Lung (tissue), 12 donors: ENCODE results near the gene CPNE7. TPM values are rescaled to one million over a fixed set of nuclear protein-coding genes. Genes with fewer than 3 reads are reported as not detected.

Source experiments
- ATAC-seq: fragments of 200-7000 bp; cut with Tn5 transposase; one replicate; pipeline ENCODE4 v1.9.1; 2020; ENCODE audit warnings: moderate number of reproducible peaks; ENCODE audit not compliant: insufficient read depth, low FRiP score
- DNase-seq, 3 donors: peaks; one replicate each; pipeline ENCODE4 v3.0.0-alpha.2; 2013 to 2017
- H3K27ac ChIP-seq, 2 donors: one replicate each; pipeline ENCODE4 v1.5.1; 2013; ENCODE audit warnings: mild to moderate bottlenecking in 2 of 2, moderate library complexity in 2 of 2, control low read depth in 1 of 2, inconsistent platforms in 1 of 2, low read depth in 1 of 2, low read length in 1 of 2
- H3K27me3 ChIP-seq, 3 donors: one replicate each; pipeline ENCODE4 v1.5.1; 2013; ENCODE audit warnings: low read length in 2 of 3; ENCODE audit not compliant: control insufficient read depth in 3 of 3, insufficient read depth in 3 of 3
- H3K36me3 ChIP-seq, 4 donors: one replicate each; pipeline ENCODE4 v1.5.1; 2013; ENCODE audit warnings: low read length in 4 of 4, mild to moderate bottlenecking in 1 of 4, moderate library complexity in 1 of 4; ENCODE audit not compliant: control insufficient read depth in 4 of 4, insufficient read depth in 4 of 4
- H3K4me1 ChIP-seq, 5 donors: one replicate each; pipeline ENCODE4 v1.5.1; 2013; ENCODE audit warnings: low read length in 5 of 5, mild to moderate bottlenecking in 2 of 5, moderate library complexity in 1 of 5; ENCODE audit not compliant: control insufficient read depth in 5 of 5, insufficient read depth in 5 of 5
- H3K4me3 ChIP-seq: one replicate; pipeline ENCODE4 v1.5.1; 2013; ENCODE audit warnings: mild to moderate bottlenecking, control low read depth, moderate library complexity
- H3K9ac ChIP-seq, 2 donors: one replicate each; pipeline ENCODE4 v1.5.1; 2013; ENCODE audit warnings: low read length in 2 of 2, control low read depth in 1 of 2; ENCODE audit not compliant: insufficient read depth in 1 of 2
- H3K9me3 ChIP-seq, 4 donors: one replicate each; pipeline ENCODE4 v1.5.1; 2013; ENCODE audit warnings: low read length in 3 of 4, mild to moderate bottlenecking in 1 of 4, moderate library complexity in 1 of 4; ENCODE audit not compliant: control insufficient read depth in 4 of 4, insufficient read depth in 3 of 4
- WGBS, 2 donors: extraction: QIAGEN DNeasy Blood & Tissue Kit; methylation state at CpG; one replicate each; pipeline ENCODE4 v1.1.7; 2013; 5-methylcytosine and 5-hydroxymethylcytosine counted together
- polyA plus RNA-seq, 2 donors: library from polyadenylated mRNA; stranded (reverse); fragments of 200-250 nt; gene quantifications; one replicate each; pipeline ENCODE4 v1.2.1, GENCODE V29; 2013
- total RNA-seq, 2 donors: library from RNA; depleted of rRNA in 1 of 2; stranded (reverse); fragments of >200 nt in 1 of 2; gene quantifications; one replicate each; pipeline ENCODE4 v1.2.1, GENCODE V29; 2014 to 2021
- TF ChIP-seq, protein P1 (sequence below): IDR thresholded peaks from 2 replicates; pipeline ENCODE4 v1.5.1; 2012; ENCODE audit warnings: mild to moderate bottlenecking; ENCODE audit errors: control extremely low read depth, extremely low read depth
- donor health status: control.
- donor health status: control.
- donor health status: Bipolar disorder and iron deficiency.
- donor health status: healthy.
- donor health status: DM: yes; HTN: yes; CAD: no.

The CPNE7 gene
- total and polyA plus RNA-seq, 4 donors, result 0.65 to 2.2 (median 1.2) TPM

DNA sequence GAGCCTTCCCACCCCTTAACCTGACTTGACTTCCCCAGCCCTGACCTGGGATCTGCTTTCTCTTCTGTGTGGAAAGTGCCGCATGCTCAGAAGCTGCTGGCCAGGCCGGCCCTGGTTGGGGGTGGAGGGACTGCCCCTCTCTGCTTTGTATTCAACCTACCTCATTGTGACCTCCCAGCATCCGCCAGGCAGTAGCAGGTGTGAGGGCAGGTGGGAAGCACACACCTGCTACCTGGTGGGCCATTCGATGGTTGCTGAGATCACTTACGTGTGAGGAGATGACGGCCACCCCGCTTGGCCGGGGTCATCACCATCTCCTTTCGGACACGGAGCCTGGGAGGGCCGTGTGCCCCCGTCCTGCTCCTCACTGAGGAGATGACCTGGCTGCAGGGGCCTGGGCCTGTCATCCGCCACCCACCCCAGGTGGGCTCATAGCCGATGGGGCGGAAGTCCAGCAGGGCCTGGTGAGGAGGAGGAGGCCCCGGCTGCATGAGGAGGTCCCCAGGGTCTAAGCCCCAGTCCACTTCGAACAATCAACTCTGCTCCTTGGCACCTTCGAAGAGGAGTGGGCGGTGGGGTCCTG lies 7.1 kb downstream of the CPNE7 start:
- peaks cover 0 to 2% (median 0%) of the 10 kb centered on the region in 3 donors for H3K27me3 ChIP-seq
- no peak overlapping the region for H3K9ac ChIP-seq
- H3K9me3 ChIP-seq, result no peaks in the 10 kb centered on the region
- DNase-seq (no peak), ATAC-seq (no peak)
- TF ChIP-seq, protein P1, sequence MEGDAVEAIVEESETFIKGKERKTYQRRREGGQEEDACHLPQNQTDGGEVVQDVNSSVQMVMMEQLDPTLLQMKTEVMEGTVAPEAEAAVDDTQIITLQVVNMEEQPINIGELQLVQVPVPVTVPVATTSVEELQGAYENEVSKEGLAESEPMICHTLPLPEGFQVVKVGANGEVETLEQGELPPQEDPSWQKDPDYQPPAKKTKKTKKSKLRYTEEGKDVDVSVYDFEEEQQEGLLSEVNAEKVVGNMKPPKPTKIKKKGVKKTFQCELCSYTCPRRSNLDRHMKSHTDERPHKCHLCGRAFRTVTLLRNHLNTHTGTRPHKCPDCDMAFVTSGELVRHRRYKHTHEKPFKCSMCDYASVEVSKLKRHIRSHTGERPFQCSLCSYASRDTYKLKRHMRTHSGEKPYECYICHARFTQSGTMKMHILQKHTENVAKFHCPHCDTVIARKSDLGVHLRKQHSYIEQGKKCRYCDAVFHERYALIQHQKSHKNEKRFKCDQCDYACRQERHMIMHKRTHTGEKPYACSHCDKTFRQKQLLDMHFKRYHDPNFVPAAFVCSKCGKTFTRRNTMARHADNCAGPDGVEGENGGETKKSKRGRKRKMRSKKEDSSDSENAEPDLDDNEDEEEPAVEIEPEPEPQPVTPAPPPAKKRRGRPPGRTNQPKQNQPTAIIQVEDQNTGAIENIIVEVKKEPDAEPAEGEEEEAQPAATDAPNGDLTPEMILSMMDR, result no peak
- H3K4me1 ChIP-seq, result peaks cover 0 to 6% (median 0%) of the 10 kb centered on the region in 5 donors
- H3K27ac ChIP-seq, result peak overlapping the region in 1 of 2 donors; percentile 59
- WGBS, 2 donors, result 93 to 96% methylated on average over 19 of the region's 19 CpGs
- no peaks in the 10 kb centered on the region for H3K36me3 ChIP-seq
- H3K4me3 ChIP-seq, result no peak overlapping the region

DNA sequence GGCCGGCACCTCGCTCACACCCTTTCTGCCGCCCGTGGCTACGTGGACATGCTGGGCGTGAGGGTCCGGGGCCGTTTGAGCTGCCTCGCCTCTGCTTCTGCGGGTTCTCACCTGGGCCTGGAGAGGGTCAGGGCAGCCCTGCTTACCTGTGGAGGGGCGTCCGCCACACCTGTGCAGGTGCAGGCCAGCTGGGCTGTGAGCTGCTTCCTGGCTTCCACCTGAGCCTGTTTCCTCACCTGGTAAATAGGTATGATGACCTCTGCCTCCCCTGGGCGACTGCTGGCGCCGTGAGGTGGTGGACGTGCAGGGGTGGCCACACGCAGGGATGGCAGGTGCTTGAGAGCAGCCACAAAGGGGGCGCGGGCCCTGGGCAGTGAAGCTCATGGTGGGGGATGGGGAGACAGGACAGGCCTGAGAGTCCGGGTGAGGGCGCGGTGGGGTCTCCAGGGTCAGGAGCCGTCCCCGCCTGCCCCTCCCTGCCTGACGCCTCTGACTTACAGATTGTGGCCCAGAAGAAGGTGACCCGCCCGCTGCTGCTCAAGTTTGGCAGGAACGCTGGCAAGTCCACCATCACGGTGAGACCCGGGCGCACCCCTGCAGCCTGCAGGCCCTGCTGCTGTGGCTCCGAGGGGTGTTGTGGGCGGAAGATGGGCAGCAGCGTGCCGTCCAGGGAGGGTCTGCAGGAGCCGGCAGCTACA lies 7.8 kb downstream of the CPNE7 start:
- ATAC-seq (no peak), DNase-seq (no peak)
- WGBS, 2 donors, result 93 to 97% methylated on average over 36 of the region's 36 CpGs
- Histone ChIP-seq H3K27me3 (peaks cover 0 to 2% (median 0%) of the 10 kb centered on the region in 3 donors), H3K27ac (no peak overlapping the region), H3K9me3 (no peaks in the 10 kb centered on the region), H3K4me1 (peaks cover 0 to 6% (median 0%) of the 10 kb centered on the region in 5 donors), H3K9ac (no peak overlapping the region), H3K36me3 (no peaks in the 10 kb centered on the region), H3K4me3 (no peak overlapping the region)
- TF ChIP-seq, protein P1, result no peak

DNA sequence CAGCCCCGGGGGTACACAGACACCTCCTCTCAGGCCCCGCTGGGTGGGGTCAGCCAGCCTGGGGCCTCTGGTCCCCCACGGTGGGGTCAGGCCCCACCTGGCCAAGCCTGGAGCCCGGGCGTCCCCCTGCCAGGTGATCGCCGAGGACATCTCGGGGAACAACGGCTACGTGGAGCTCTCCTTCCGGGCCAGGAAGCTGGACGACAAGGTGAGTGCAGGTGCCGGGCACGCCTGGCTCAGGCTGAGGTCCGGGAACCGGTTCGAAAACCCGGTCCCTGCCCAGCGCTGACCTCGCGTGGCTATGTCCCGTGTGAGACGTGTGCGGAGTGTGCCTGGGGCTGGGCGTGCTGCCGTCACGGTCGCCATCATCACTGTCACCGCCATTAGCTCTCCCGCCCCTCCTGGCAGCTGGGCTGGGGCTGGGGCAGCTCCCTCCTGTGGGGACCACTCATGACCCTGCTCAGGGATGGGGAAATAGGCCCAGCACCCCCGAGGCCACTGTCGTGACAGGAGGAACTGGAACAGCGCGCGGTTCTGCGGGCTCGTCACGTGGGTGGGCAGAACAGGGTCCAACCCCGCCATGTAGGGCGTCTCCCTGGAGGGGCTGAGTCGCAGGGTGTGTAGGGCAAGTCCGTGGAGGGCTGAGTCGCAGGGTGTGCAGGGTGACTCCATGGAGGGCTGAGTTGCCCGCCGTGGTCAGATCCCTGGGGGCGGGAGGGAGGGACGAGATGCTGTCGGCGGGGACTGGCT lies 8.5 kb downstream of the CPNE7 start:
- ATAC-seq (no peak), DNase-seq (no peak)
- Histone ChIP-seq H3K9me3 (no peaks in the 10 kb centered on the region), H3K9ac (no peak overlapping the region), H3K27me3 (peaks cover 0 to 2% (median 0%) of the 10 kb centered on the region in 3 donors), H3K27ac (no peak overlapping the region), H3K36me3 (no peaks in the 10 kb centered on the region), H3K4me1 (peaks cover 0 to 6% (median 0%) of the 10 kb centered on the region in 5 donors), H3K4me3 (no peak overlapping the region)
- WGBS, 2 donors, result 94 to 95% methylated on average over 49 of the region's 49 CpGs
- TF ChIP-seq, protein P1, result no peak
